Measurements from ENCODE around the gene SULF2. TPM values are rescaled to one million over a fixed set of nuclear protein-coding genes. Genes with fewer than 3 reads are reported as not detected.

SULF2 gene
- total and polyA plus RNA-seq, 2 of the 13 experiments (the other 11 are each of a cell fraction or from before 2014, with no cell fraction given) = 7.2 to 50.9 TPM

- TF ChIP-seq AHDC1 (CRISPR knock-in tag; IDR thresholded peaks at IDR 0.05; ENCODE audit: borderline replicate concordance) = no peak
- no peak for TF ChIP-seq PAWR (CRISPR knock-in tag; IDR thresholded peaks at IDR 0.05; ENCODE audit: borderline replicate concordance)
- no peak for TF ChIP-seq CCAR2 (optimal IDR thresholded peaks at IDR 0.05; ENCODE audit: low read depth, low read length)
- TF ChIP-seq, protein P1, sequence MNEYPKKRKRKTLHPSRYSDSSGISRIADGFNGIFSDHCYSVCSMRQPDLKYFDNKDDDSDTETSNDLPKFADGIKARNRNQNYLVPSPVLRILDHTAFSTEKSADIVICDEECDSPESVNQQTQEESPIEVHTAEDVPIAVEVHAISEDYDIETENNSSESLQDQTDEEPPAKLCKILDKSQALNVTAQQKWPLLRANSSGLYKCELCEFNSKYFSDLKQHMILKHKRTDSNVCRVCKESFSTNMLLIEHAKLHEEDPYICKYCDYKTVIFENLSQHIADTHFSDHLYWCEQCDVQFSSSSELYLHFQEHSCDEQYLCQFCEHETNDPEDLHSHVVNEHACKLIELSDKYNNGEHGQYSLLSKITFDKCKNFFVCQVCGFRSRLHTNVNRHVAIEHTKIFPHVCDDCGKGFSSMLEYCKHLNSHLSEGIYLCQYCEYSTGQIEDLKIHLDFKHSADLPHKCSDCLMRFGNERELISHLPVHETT (CRISPR knock-in tag; conservative IDR thresholded peaks at IDR 0.05) = no peak
Observed at GRCh38 chr20:47740862-47741184, 44.5 kb downstream of the SULF2 start (continued).

GRCh38 chr20:47740121-47740861, 45.0 kb downstream of the SULF2 start:
- POLR2A ChIA-PET = no interaction called here
- TF ChIP-seq ZZZ3 (CRISPR knock-in tag; IDR thresholded peaks at IDR 0.05; ENCODE audit: borderline replicate concordance) (no peak), ZNF879 (CRISPR knock-in tag; IDR thresholded peaks at IDR 0.05) (no peak), CENPT (CRISPR knock-in tag; IDR thresholded peaks at IDR 0.05; ENCODE audit: low read depth) (no peak)
- TF ChIP-seq, protein P2, sequence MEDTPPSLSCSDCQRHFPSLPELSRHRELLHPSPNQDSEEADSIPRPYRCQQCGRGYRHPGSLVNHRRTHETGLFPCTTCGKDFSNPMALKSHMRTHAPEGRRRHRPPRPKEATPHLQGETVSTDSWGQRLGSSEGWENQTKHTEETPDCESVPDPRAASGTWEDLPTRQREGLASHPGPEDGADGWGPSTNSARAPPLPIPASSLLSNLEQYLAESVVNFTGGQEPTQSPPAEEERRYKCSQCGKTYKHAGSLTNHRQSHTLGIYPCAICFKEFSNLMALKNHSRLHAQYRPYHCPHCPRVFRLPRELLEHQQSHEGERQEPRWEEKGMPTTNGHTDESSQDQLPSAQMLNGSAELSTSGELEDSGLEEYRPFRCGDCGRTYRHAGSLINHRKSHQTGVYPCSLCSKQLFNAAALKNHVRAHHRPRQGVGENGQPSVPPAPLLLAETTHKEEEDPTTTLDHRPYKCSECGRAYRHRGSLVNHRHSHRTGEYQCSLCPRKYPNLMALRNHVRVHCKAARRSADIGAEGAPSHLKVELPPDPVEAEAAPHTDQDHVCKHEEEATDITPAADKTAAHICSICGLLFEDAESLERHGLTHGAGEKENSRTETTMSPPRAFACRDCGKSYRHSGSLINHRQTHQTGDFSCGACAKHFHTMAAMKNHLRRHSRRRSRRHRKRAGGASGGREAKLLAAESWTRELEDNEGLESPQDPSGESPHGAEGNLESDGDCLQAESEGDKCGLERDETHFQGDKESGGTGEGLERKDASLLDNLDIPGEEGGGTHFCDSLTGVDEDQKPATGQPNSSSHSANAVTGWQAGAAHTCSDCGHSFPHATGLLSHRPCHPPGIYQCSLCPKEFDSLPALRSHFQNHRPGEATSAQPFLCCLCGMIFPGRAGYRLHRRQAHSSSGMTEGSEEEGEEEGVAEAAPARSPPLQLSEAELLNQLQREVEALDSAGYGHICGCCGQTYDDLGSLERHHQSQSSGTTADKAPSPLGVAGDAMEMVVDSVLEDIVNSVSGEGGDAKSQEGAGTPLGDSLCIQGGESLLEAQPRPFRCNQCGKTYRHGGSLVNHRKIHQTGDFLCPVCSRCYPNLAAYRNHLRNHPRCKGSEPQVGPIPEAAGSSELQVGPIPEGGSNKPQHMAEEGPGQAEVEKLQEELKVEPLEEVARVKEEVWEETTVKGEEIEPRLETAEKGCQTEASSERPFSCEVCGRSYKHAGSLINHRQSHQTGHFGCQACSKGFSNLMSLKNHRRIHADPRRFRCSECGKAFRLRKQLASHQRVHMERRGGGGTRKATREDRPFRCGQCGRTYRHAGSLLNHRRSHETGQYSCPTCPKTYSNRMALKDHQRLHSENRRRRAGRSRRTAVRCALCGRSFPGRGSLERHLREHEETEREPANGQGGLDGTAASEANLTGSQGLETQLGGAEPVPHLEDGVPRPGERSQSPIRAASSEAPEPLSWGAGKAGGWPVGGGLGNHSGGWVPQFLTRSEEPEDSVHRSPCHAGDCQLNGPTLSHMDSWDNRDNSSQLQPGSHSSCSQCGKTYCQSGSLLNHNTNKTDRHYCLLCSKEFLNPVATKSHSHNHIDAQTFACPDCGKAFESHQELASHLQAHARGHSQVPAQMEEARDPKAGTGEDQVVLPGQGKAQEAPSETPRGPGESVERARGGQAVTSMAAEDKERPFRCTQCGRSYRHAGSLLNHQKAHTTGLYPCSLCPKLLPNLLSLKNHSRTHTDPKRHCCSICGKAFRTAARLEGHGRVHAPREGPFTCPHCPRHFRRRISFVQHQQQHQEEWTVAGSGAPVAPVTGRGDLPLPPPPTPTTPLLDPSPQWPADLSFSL (CRISPR knock-in tag; IDR thresholded peaks at IDR 0.05) = no peak

More at GRCh38 chr20:47740121-47740861, 45.0 kb downstream of the SULF2 start:
- Histone ChIP-seq H3K36me3 (replicated peaks in 1 of 2; ENCODE audit: control insufficient read depth in 1 of 2, insufficient read depth in 2 of 2, low read length in 2 of 2) (no peaks in the 10 kb centered on the region), H3K4me2 (ENCODE audit: low read depth, low read length) (no peak overlapping the region), H2AFZ (ENCODE audit: low read length) (no peak overlapping the region), H3K4me3 (replicated peaks in 1 of 3; ENCODE audit: insufficient read depth in 1 of 3, low read depth in 2 of 3, low read length in 3 of 3) (no peak overlapping the region), H4K20me1 (ENCODE audit: insufficient read depth, low read length) (no peaks in the 10 kb centered on the region), H3K27me3 (ENCODE audit: control insufficient read depth in 1 of 2, insufficient read depth in 2 of 2, low read length in 2 of 2) (no peaks in the 10 kb centered on the region), H3K9me3 (ENCODE audit: low read length) (no peaks in the 10 kb centered on the region), H3K27ac (ENCODE audit: extremely low read length, insufficient read depth, low read length) (no peak overlapping the region), H3K79me2 (ENCODE audit: insufficient read depth, low read length) (no peaks in the 10 kb centered on the region), H3K9ac (ENCODE audit: insufficient read depth, low read depth, low read length) (no peak overlapping the region), H3K4me1 (ENCODE audit: insufficient read depth, low read length) (no peaks in the 10 kb centered on the region)
- BruUV-seq (replicated peaks) = no TSS peak
- FAIRE-seq = no peak
- no peak; the same call in 2 of the 3 replicates for ATAC-seq
- in situ Hi-C loops (cut with HindIII; ENCODE audit: extremely low pct_ligation_motif_present, low pct_unique_long_range_greater_than_20kb) = no loop called here
- WGBS (ENCODE audit: low lambda C conversion rate) = 77% methylated on average over 10 of the region's 10 CpGs
- intact Hi-C loops (cut with micrococcal nuclease; ENCODE audit: unreplicated experiment) = no loop called here
- CTCF ChIA-PET (ENCODE audit: low intra/inter-chr PET ratio, low total read pairs) = no interaction called here
- no peak for DNase-seq (ENCODE audit: low spot score)

Measured in HepG2 (cell line).